Measurements from ENCODE around the gene SLC50A1. TPM values are rescaled to one million over a fixed set of nuclear protein-coding genes. Genes with fewer than 3 reads are reported as not detected.

Gene SLC50A1
- total RNA-seq, 2 experiments from 2014 or later = 39.8 to 41.2 TPM

DNA sequence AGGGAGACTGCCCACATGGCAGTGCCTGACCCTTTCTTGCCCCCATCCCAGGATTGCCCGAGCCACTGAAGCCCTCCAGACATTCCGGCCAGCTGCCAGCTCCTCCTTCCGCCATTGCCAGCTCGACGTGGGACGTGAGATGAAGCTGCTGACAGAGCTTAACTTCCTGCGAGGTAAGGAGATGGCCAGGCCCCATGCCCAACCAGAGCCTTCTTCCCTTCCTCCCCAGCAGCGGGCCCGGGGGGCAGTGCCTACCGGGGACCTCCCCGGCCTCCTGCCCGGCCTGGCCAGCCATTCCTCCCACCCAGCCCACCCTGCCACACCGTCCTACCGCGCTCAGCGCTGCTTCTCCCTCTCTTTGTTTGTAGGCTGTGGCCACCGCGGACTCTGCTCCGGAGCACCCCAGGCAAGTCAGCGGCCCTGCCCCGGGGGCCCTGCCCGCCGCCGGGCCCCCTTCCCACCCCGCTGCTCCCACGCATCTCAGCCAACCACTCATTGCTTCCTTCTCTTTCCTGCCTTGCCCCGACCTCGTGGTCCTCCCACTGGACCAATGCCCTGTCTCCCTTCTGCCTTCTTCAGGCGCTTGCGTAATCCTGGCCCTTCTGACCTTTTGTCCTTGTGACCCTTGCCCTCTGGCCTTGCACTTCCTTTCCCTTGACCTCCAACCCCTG, 42.9 kb downstream of the SLC50A1 start:
- no peak overlapping the region for H3K27ac Mint-ChIP-seq
- H3K4me3 Mint-ChIP-seq = no peak overlapping the region
- no peaks in the 10 kb centered on the region for H3K27me3 Mint-ChIP-seq
- ATAC-seq (no peak), DNase-seq (no peak)
- peaks cover 33% of the 10 kb centered on the region for H3K4me1 Mint-ChIP-seq
- peaks cover 18% of the 10 kb centered on the region for H3K36me3 Mint-ChIP-seq
- no peaks in the 10 kb centered on the region for H3K9me3 Mint-ChIP-seq (ENCODE audit: low read depth)
- CTCF ChIA-PET = interaction anchor here (0.8 to 2.3 kb wide), 5 partner anchors 11 to 71 kb away, joined by 3 to 27 read pairs (median 3); no protein-coding TSS in a partner anchor

DNA sequence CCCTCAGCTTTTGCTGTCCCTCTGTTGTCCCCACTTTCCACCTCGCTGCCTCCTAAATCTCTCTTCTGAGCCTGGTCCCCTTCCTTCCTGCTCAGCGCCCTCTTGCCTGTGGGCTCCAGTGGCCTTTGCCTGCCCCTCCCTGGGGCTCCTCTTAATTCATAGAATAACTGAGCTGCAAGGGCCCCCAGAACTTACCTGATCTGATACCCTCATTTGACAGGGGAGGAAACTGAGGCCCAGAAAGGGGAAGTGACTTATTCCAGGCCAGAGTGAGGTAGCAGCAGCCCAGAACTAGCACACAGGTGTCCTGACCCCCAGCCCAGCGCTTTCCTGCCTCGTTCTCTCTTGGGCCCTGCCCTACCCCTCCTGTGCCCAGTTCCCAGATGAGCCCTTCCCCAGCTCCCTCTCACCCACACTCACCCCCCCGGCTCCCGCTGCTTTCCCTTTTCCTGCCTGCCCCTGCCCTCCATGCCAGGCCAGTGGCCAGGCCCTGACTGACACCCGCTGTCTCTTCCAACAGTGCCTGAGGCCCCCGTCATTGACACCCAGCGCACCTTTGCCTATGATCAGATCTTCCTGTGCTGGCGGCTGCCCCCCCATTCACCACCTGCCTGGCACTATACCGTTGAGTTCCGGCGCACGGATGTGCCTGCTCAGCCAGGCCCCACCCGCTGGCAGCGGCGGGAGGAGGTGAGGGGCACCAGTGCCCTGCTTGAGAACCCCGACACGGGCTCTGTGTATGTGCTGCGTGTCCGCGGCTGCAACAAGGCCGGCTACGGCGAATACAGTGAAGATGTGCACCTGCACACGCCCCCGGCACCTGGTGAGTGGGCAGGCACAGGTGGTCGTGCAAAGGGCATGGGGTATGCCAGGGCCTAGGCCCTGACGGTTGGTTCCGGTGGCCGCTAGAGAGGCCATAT, 43.7 kb downstream of the SLC50A1 start:
- Mint-ChIP-seq H3K36me3 (peaks cover 18% of the 10 kb centered on the region), H3K4me3 (no peak overlapping the region), H3K27me3 (no peaks in the 10 kb centered on the region), H3K27ac (no peak overlapping the region), H3K4me1 (peaks cover 30% of the 10 kb centered on the region), H3K9me3 (ENCODE audit: low read depth) (no peaks in the 10 kb centered on the region)
- ATAC-seq (no peak), DNase-seq (no peak)
- CTCF ChIA-PET = interaction anchor here (2.2 to 2.4 kb wide), 2 partner anchors 12 to 14 kb away, joined by 8 to 13 read pairs; no protein-coding TSS in a partner anchor

DNA sequence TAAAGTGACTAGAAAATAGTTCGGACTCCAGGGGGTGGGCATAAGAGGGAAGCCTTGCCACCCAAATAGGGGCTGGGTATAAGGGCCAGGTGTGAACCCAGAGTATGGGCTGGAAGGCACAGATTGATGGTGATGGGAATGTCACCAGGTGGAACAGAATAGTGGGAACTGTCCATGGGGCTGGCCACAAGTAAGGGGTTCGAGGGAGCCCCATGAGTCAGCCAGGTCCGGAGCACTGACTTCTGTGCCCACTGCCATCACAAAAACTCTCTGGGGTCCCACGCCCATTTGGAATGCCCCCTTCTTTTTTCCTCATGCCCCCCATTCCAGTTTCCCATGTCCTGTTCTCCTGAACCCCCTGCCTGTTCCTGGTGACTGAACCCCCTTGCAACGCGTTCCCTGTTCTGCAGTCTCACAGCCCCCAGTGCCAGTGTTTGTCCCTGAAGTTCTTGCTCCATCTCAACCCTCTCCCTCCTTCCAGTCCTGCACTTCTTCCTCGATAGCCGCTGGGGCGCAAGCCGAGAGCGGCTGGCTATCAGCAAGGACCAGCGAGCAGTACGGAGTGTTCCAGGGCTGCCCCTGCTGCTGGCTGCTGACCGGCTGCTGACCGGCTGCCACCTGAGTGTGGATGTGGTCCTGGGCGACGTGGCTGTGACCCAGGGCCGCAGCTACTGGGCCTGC, 45.9 kb downstream of the SLC50A1 start:
- ATAC-seq (no peak), DNase-seq (no peak)
- Mint-ChIP-seq H3K27me3 (no peaks in the 10 kb centered on the region), H3K27ac (no peak overlapping the region), H3K4me3 (no peak overlapping the region), H3K9me3 (ENCODE audit: low read depth) (no peaks in the 10 kb centered on the region), H3K36me3 (peaks cover 18% of the 10 kb centered on the region), H3K4me1 (peaks cover 15% of the 10 kb centered on the region)
- CTCF ChIA-PET = interaction anchor here (1.1 to 2.4 kb wide), 2 partner anchors 12 to 26 kb away, joined by 3 to 13 read pairs; partner anchors contain the start of gene THBS3

GRCh38 chr1:155182052-155182550, 46.4 kb downstream of the SLC50A1 start:
- H3K36me3 Mint-ChIP-seq = peaks cover 18% of the 10 kb centered on the region
- no peaks in the 10 kb centered on the region for H3K27me3 Mint-ChIP-seq
- no peak for DNase-seq
- no peaks in the 10 kb centered on the region for H3K9me3 Mint-ChIP-seq (ENCODE audit: low read depth)
- no peak for ATAC-seq
- H3K4me1 Mint-ChIP-seq = peaks cover 10% of the 10 kb centered on the region
- H3K4me3 Mint-ChIP-seq = no peak overlapping the region
- no peak overlapping the region for H3K27ac Mint-ChIP-seq
- CTCF ChIA-PET = no interaction called here

- H3K9me3 Mint-ChIP-seq (ENCODE audit: low read depth) = no peaks in the 10 kb centered on the region
Observed at GRCh38 chr1:155183775-155184221, 48.1 kb downstream of the SLC50A1 start.

GRCh38 chr1:155184351-155184811, 48.7 kb downstream of the SLC50A1 start:
- H3K36me3 Mint-ChIP-seq = peaks cover 7% of the 10 kb centered on the region
- H3K27ac Mint-ChIP-seq = no peak overlapping the region
- DNase-seq (no peak), ATAC-seq (no peak)
- no peaks in the 10 kb centered on the region for H3K27me3 Mint-ChIP-seq
- H3K4me1 Mint-ChIP-seq = peaks cover 11% of the 10 kb centered on the region
- H3K4me3 Mint-ChIP-seq = no peak overlapping the region
- no peaks in the 10 kb centered on the region for H3K9me3 Mint-ChIP-seq (ENCODE audit: low read depth)
- CTCF ChIA-PET = interaction anchor here (1.4 to 2.9 kb wide), 3 partner anchors 9 to 12 kb away, joined by 4 to 16 read pairs (median 11); partner anchors contain the start of gene KRTCAP2

More at GRCh38 chr1:155183775-155184221, 48.1 kb downstream of the SLC50A1 start:
- H3K4me3 Mint-ChIP-seq = no peak overlapping the region
- no peak overlapping the region for H3K27ac Mint-ChIP-seq
- ATAC-seq = no peak
- DNase-seq = no peak
- H3K36me3 Mint-ChIP-seq = peaks cover 12% of the 10 kb centered on the region
- peaks cover 11% of the 10 kb centered on the region for H3K4me1 Mint-ChIP-seq
- CTCF ChIA-PET = interaction anchor here (1.4 to 2.9 kb wide), 3 partner anchors 9 to 11 kb away, joined by 4 to 16 read pairs (median 11); partner anchors contain the start of gene KRTCAP2
- H3K27me3 Mint-ChIP-seq = no peaks in the 10 kb centered on the region

- Mint-ChIP-seq H3K27me3 (no peaks in the 10 kb centered on the region), H3K36me3 (peaks cover 5% of the 10 kb centered on the region), H3K4me1 (peaks cover 11% of the 10 kb centered on the region), H3K9me3 (ENCODE audit: low read depth) (no peaks in the 10 kb centered on the region), H3K4me3 (no peak overlapping the region), H3K27ac (peak overlapping the region; percentile 10)
- ATAC-seq = peak; percentile 54
- CTCF ChIA-PET = interaction anchor here (1.1 to 2.9 kb wide), 5 partner anchors 8 to 12 kb away, joined by 3 to 16 read pairs (median 6); partner anchors contain the start of gene KRTCAP2
- no peak for DNase-seq
Observed at GRCh38 chr1:155184835-155185782, 49.5 kb downstream of the SLC50A1 start.

DNA sequence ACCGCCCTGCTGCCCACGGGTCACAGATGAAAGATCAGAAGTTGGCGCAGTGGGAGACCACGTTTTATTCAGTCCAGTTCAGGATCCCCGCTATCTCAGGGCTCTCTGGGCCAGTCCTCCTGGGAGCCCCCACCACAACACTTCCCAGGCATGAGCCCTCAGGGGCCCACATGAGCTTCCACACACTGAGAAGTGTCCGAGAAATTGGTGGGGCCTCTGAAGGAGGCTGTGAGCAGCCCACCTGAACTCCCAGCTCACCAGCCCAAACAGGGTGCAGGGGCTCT, 50.1 kb downstream of the SLC50A1 start:
- Mint-ChIP-seq H3K27ac (peak overlapping the region; percentile 10), H3K27me3 (no peaks in the 10 kb centered on the region), H3K4me3 (no peak overlapping the region), H3K4me1 (peaks cover 11% of the 10 kb centered on the region), H3K9me3 (ENCODE audit: low read depth) (no peaks in the 10 kb centered on the region), H3K36me3 (peaks cover 5% of the 10 kb centered on the region)
- DNase-seq (no peak), ATAC-seq (no peak)
- CTCF ChIA-PET = interaction anchor here (1.1 to 2.9 kb wide), 4 partner anchors 8 to 13 kb away, joined by 3 to 16 read pairs (median 8); partner anchors contain the start of gene KRTCAP2

DNA sequence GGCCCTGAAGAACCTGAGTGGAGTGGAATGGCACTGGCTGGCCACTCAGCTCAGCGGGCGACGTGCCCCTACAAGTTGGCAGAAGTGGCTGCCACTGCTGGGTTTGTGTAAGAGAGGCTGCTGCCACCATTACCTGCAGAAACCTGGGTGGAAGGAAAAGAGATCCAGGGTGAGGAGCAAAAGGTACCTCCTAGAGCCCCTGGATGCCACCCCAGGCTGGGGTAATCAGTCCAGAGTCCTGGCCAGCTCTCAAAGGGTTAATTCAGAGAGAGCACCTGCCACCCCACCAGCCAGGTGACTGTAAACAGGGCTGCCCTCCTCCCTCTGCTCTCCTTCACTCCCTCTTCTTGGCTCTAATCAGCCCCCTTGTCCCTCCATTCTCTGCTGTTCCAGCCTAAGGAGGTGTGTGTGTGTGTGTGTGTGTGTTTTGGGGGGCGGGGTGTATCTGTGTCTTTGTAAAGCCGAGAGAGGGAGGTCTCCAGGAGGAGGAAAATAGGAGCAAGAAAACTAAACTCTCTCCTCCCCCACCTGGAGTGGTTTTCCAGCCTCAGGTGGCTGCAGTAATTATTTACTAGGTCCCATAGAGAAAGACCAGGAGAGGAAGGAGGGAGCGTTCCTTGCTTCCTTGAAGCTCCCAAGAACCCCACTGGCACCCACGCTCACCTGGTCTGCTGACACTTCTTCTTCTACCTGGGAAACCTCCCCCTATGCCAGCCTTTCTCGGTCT, 50.6 kb downstream of the SLC50A1 start:
- CTCF ChIA-PET = interaction anchor here (1.5 to 2.9 kb wide), 3 partner anchors 8 to 14 kb away, joined by 6 to 16 read pairs (median 11); partner anchors contain the start of gene KRTCAP2
- ATAC-seq = no peak
- Mint-ChIP-seq H3K27me3 (no peaks in the 10 kb centered on the region), H3K36me3 (peaks cover 4% of the 10 kb centered on the region), H3K4me1 (peaks cover 10% of the 10 kb centered on the region), H3K27ac (no peak overlapping the region), H3K9me3 (ENCODE audit: low read depth) (no peaks in the 10 kb centered on the region), H3K4me3 (no peak overlapping the region)
- no peak for DNase-seq

GRCh38 chr1:155186794-155187455, 51.3 kb downstream of the SLC50A1 start:
- Mint-ChIP-seq H3K27me3 (no peaks in the 10 kb centered on the region), H3K4me3 (no peak overlapping the region), H3K4me1 (peaks cover 10% of the 10 kb centered on the region), H3K36me3 (peaks cover 3% of the 10 kb centered on the region), H3K9me3 (ENCODE audit: low read depth) (no peaks in the 10 kb centered on the region), H3K27ac (no peak overlapping the region)
- ATAC-seq = no peak
- no peak for DNase-seq
- CTCF ChIA-PET = interaction anchor here (1.5 kb wide), 1 partner anchor 14 kb away, joined by 6 read pairs; the partner anchor contains the start of gene KRTCAP2

GRCh38 chr1:155187456-155187891, 51.8 kb downstream of the SLC50A1 start:
- Mint-ChIP-seq H3K27me3 (no peaks in the 10 kb centered on the region), H3K27ac (no peak overlapping the region), H3K36me3 (peaks cover 3% of the 10 kb centered on the region), H3K9me3 (ENCODE audit: low read depth) (no peaks in the 10 kb centered on the region), H3K4me3 (no peak overlapping the region), H3K4me1 (peaks cover 15% of the 10 kb centered on the region)
- DNase-seq = no peak
- ATAC-seq = no peak
- CTCF ChIA-PET = interaction anchor here (0.8 to 1.2 kb wide), 2 partner anchors 12 to 15 kb away, joined by 3 to 4 read pairs; partner anchors contain the start of gene KRTCAP2
